ENCODE results near the gene UBR4.

The UBR4 gene

GRCh38 chr1:19070891-19071621 is 139.0 kb downstream of the UBR4 start:
- H3K4me3 ChIP-seq (ENCODE audit: low read length): no peak overlapping the region
- peaks cover 28% of the 10 kb centered on the region for H3K36me3 ChIP-seq (ENCODE audit: control insufficient read depth, low read length)
- H3K27ac ChIP-seq (ENCODE audit: low read depth, low read length): no peak overlapping the region
- no peaks in the 10 kb centered on the region for H3K9me2 ChIP-seq (replicated peaks; ENCODE audit: control insufficient read depth, low read length)
- H3K4me1 ChIP-seq (ENCODE audit: control insufficient read depth, low read length): no peaks in the 10 kb centered on the region
- H3K79me2 ChIP-seq (ENCODE audit: control insufficient read depth, low read length): no peaks in the 10 kb centered on the region
- H3K9me3 ChIP-seq (ENCODE audit: control insufficient read depth, insufficient read depth, low read length): no peaks in the 10 kb centered on the region
- H3F3A ChIP-seq (ENCODE audit: control insufficient read depth, insufficient read depth): no peaks in the 10 kb centered on the region
- no peaks in the 10 kb centered on the region for H3K27me3 ChIP-seq (ENCODE audit: control insufficient read depth, low read length)
- TF ChIP-seq EZH2phosphoT487 (IDR thresholded peaks at IDR 0.05; ENCODE audit: borderline replicate concordance, low read length) (no peak), CTCF (IDR thresholded peaks at IDR 0.05; ENCODE audit: low read depth, low read length, poor library complexity, severe bottlenecking) (no peak)
- H3K4me2 ChIP-seq (ENCODE audit: low read length): no peak overlapping the region
- H4K20me1 ChIP-seq (ENCODE audit: control insufficient read depth, insufficient read depth, low read depth, low read length): no peaks in the 10 kb centered on the region

- H3K9me3 ChIP-seq (ENCODE audit: control insufficient read depth, insufficient read depth, low read length): no peaks in the 10 kb centered on the region
- H3K4me2 ChIP-seq (ENCODE audit: low read length): no peak overlapping the region
- TF ChIP-seq EZH2phosphoT487 (IDR thresholded peaks at IDR 0.05; ENCODE audit: borderline replicate concordance, low read length) (no peak), CTCF (IDR thresholded peaks at IDR 0.05; ENCODE audit: low read depth, low read length, poor library complexity, severe bottlenecking) (no peak)
- H3F3A ChIP-seq (ENCODE audit: control insufficient read depth, insufficient read depth): no peaks in the 10 kb centered on the region
- H3K4me3 ChIP-seq (ENCODE audit: low read length): no peak overlapping the region
- H3K27ac ChIP-seq (ENCODE audit: low read depth, low read length): no peak overlapping the region
- H3K27me3 ChIP-seq (ENCODE audit: control insufficient read depth, low read length): no peaks in the 10 kb centered on the region
- peaks cover 20% of the 10 kb centered on the region for H3K36me3 ChIP-seq (ENCODE audit: control insufficient read depth, low read length)
- H4K20me1 ChIP-seq (ENCODE audit: control insufficient read depth, insufficient read depth, low read depth, low read length): no peaks in the 10 kb centered on the region
- H3K79me2 ChIP-seq (ENCODE audit: control insufficient read depth, low read length): no peaks in the 10 kb centered on the region
- H3K9me2 ChIP-seq (replicated peaks; ENCODE audit: control insufficient read depth, low read length): no peaks in the 10 kb centered on the region
- H3K4me1 ChIP-seq (ENCODE audit: control insufficient read depth, low read length): no peaks in the 10 kb centered on the region
Observed at GRCh38 chr1:19070197-19070651, 139.8 kb downstream of the UBR4 start.

- TF ChIP-seq EZH2phosphoT487 (IDR thresholded peaks at IDR 0.05; ENCODE audit: borderline replicate concordance, low read length) (no peak), CTCF (IDR thresholded peaks at IDR 0.05; ENCODE audit: low read depth, low read length, poor library complexity, severe bottlenecking) (no peak)
- Histone ChIP-seq H3K4me2 (ENCODE audit: low read length) (no peak overlapping the region), H3K27me3 (ENCODE audit: control insufficient read depth, low read length) (no peaks in the 10 kb centered on the region), H3K4me1 (ENCODE audit: control insufficient read depth, low read length) (no peaks in the 10 kb centered on the region), H3K27ac (ENCODE audit: low read depth, low read length) (no peak overlapping the region), H3K79me2 (ENCODE audit: control insufficient read depth, low read length) (no peaks in the 10 kb centered on the region), H3F3A (ENCODE audit: control insufficient read depth, insufficient read depth) (no peaks in the 10 kb centered on the region), H3K36me3 (ENCODE audit: control insufficient read depth, low read length) (peaks cover 6% of the 10 kb centered on the region; the same call in 1 of the 2 replicates), H3K4me3 (ENCODE audit: low read length) (no peak overlapping the region), H4K20me1 (ENCODE audit: control insufficient read depth, insufficient read depth, low read depth, low read length) (no peaks in the 10 kb centered on the region), H3K9me2 (replicated peaks; ENCODE audit: control insufficient read depth, low read length) (no peaks in the 10 kb centered on the region), H3K9me3 (ENCODE audit: control insufficient read depth, insufficient read depth, low read length) (no peaks in the 10 kb centered on the region)
Observed at GRCh38 chr1:19068639-19069276, 141.3 kb downstream of the UBR4 start.

Data from DOHH2 (cell line).